NCI-H226 (cell line): ENCODE measurements around the gene UNC5C.

ENCODE experiments used
- DNase-seq: peaks from one replicate; pipeline ENCODE4 v3.0.0-alpha.2; 2015

Gene UNC5C

DNA sequence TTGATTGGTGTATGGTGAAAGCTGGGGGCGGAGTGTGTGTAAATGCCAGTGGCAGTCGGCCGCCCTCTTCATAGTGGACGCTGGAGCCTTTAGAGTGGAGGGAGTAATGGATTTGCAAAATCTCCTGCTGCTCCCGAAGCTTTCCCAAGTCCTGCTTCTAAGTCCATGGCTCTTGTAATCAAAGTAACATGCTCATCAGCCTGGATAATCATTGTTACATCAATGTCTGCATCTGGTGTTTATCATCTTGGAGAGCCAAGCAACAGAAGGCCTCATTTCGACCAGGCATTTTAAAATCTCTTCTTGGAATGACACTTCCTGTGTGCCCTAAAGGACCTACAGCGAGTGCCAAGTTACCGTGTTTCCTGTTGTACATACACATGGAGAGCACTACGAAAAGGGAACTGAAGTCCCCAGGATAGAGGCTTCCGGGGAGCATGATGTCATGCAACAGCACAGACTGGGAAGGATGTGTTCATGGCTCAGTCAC lies 32.2 kb downstream of the UNC5C start:
- DNase-seq, result no peak

DNA sequence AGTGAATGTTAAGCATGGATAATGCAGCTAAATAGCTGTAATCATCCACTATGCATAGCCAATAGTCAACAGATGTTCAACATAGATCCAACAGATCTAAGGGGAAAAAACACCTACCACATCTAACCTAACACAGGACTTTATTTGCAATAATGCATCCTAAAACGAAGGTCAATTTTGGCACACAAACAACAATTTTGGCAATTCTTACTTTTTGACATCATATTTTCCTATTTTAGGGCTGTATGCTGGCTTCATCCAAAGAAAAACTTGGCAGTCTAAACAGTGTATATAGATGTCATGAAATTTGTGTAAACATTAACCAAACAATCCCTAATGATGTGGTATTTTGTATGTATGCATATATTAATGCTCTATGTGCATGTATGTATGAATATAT lies 33.2 kb downstream of the UNC5C start:
- DNase-seq, result no peak

DNA sequence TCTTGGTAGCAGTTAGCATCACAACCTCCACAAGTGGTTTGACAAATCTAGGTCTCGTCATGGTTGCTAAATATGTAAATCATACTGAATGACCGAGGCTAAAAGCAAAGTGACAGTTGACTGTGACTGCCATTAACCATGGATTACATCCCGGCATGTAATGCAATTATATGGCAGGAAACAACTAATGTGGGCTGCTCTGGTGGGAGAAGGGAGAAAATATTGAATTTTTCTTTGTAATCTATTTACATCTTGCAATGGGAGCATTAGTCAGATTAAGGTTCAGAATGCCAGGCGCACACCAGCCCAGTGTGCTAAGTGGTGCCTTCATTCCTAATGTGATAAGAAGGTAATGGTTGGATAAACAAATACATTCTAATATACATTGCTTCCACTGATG lies 35.8 kb downstream of the UNC5C start:
- DNase-seq, result no peak

DNA sequence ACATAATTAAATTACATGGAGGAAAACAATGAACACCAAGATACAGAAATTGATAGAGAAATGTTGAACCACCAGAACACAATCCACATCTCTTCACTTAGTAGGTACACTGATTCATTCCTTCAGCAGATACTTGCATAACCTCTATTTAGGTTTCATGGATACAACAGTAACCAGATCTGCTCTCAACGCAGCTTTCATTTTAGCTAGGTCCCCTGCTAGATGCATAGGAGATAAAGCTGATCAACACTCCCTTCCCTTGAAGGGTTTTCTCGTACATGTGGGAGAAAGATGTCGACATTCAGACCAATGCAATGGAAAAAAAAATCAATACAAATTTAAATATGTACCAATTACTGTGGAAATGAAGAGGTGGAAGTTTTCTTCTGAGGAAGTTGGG lies 37.3 kb downstream of the UNC5C start:
- DNase-seq, result no peak

DNA sequence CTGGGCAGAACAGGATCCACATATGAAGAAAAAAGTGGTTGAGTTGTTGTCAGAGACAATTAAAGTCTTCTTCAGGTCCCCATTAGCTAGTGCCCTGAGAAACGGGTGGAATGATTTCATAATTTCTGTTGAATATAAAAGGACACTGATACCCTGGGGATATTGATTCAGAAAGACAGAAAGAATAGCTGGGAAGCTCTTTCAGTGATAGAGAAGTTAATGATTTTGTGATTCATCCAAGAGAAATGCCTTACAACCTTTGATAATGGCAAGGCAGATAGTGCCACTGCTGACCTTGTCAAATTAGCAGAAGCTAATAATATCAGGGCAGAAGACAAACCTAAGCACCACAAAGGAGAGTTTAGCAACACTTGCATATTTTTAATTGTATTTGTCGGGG lies 37.9 kb downstream of the UNC5C start:
- DNase-seq, result no peak

DNA sequence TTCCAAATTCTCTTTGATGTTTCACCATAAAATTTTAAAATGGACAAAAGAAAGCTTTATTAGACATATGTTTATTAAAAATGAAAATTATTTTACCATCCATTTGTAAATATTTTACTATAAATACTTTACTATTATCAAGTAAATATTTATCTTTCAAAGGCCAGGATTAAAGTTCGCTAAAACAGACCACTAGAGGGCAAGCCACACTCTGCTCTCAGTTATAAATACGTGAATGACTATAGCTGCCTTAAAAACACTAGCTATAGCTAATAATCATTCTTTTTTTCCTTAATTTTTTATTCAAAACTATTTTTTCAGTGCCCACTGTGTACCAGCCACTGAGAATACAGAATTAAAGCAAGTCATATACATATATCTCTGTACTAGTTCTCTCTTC lies 38.6 kb downstream of the UNC5C start:
- DNase-seq, result no peak

DNA sequence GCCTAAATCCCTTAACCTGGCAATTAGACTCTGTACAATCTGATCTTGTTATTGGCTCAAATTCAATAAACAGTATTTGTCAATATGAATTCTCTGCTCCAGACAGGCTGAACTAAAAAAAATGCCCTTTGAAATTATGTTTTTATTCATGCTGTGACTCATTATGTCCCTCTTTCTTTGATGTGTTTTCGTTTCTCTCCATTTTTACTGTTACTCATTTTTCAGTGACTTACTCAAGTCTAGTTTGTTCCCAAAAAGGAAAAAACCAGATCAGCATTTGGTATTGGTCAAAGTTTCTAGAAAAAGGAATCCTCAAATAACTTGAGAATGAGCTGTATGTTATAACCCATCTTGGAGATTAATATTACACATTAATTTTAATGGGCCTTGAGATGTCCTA lies 40.4 kb downstream of the UNC5C start:
- DNase-seq, result no peak

DNA sequence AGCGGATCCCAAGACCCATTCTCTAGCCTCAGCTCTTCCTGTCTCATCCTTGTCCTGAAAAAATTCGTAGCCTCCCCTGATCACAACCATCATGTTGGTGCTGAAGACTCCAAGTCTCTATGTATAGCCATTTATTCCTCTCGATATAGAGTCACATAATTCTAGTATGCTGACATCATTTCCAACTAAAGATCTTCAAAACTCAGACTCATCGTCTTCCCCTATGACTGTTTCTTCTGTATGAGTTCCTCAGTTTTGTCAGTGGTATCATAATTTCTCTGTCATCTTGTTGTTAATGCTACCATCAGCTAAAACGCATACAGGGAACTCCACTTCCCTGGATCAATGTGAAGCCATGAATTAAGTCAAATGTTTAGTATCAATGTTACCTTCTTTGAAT lies 41.2 kb downstream of the UNC5C start:
- no peak for DNase-seq

DNA sequence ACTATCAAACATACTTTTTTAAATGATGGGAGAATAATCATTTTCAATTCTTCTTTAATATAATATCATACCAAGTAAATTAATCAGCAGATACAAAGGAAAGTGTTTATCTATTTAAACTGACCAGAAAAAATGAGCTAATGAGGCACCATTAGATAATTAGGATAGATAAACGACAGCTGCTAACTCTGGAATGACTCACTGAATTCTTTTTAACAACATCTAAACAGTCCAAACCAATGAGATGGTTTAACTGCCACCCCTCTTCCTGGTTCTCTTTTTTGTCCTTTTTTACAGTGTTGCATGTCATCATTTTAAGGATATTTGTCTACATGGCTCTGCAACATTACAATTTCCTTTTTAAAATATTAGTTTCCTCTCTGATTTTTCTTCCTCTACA lies 41.6 kb downstream of the UNC5C start:
- DNase-seq, result peak; percentile 16

DNA sequence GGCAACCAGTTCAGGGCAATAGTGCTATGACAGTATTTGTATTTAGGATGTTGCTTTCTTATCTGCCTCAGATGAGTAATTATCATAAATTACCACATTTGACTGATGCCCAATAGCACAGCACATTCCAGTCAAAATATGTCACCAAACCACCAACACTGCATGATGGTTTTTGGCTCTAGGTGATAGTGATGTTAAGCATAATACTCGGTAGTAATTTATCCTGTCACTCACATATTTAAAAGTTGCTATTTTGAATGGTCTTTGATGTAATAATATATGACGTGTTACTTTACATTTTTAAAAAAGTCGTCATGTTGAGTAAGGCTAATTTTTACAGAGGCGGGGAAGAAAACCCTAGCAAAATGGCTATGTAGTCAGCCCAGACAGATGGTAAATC lies 42.5 kb downstream of the UNC5C start:
- DNase-seq, result peak; percentile 79

DNA sequence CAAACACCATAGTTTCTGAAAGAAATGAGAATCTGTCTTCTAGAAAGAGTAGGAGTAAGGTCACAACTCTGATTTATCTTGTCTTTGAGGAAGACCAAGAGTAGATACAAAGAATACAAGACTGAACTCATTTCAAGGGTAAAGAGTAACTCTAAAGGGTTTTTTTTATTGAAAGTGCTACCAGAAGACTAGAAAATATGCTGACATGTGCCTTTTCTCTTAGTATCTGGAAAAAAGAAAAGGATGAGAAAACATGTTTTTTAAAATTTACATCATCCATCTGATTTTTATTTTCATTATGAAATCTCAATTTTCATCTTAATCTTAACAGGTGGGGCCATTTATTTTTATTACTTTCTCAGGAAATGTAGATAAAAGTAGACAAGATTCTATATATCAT lies 43.0 kb downstream of the UNC5C start:
- no peak for DNase-seq

DNA sequence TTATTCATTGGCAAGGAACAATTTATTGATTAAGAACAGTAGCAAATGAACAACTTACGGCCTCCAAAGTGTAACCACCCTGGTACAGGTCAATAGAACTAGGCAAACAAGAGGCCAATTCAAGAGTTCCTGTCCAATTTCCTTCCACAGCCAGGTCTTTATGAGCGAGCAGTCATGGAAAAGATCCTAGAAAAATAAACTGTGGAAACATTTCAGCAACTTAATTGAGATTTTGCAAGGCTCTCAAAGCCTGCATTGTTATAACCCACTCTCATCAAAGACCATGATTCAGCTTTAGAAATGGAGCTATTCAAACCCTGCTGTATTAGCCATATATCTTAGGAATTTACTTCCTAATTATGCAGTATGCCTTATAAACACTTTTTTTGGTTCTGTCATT lies 43.6 kb downstream of the UNC5C start:
- peak; percentile 24 for DNase-seq

DNA sequence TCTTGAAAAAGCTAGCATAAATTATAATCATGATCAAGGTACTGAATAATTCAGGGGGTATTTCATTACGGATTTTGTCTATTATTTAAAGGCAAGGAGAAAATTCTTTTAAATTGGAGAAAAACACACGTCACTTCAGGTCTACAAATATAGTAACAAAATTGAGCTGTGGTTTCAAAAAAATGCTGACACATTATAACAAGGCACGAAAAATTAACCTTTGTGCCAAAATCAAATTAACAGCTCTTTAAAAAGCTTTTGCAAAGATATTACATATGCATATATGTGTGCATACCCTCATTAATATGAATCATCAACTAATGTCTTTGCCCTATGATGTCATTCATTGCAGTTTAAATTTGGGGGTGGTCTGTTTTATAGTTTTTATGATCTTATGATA lies 44.3 kb downstream of the UNC5C start:
- DNase-seq, result no peak

DNA sequence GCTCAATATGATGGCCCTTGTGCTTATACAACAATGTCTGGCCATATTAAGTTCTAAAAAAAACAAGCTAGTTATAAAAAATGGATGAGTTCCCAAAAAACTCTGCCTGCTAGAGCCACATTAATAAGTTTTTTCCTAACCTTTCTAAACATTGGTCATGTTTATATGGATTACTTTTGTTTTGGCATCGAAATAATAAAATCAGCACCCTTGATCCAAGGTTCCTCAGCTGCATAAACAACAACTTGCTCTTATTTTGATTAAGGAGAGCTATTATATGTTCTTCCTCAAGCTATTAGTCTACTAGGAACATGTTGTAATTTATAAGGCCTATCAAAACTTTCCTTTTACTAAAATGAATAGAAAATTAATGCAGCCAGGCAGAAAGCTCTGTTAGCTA lies 48.4 kb downstream of the UNC5C start:
- no peak for DNase-seq

DNA sequence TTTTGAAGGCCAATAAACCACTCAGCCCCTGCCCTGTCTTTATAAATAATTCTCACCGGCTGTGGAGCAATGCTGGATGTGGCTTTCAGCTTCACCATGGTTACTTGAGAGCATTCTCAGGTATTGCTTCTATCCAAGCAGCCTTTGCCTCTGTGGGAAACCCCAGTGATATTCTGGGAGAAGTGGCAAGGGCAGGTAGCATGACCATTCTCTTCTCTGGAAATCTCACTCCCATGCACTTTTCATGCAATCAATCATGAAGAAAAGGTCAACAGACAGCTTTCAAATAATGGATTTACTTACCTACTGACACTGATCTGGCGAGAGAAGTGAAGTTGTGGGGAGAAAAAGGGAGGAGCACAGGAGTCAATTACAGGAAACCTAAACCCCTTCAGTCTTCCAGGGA lies 49.5 kb downstream of the UNC5C start:
- no peak for DNase-seq

DNA sequence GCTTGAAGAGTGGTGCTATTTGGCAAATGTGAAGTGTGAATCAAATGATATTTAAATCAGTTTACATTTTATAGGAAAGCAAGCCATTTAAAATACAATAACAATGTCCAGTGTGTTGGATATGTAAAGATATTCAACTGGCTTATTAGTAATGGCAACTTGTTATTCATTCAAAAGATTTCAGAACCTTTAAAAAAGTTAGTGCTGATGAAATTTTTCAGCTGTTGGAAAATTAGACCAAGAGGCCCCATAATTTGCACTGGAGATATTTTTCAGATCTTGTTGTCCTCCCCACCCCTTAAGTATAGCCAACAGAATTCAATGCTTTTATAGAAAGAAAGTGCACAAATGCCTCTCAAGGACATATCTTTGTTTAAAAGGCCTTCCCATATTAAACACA lies 54.6 kb downstream of the UNC5C start:
- no peak for DNase-seq

DNA sequence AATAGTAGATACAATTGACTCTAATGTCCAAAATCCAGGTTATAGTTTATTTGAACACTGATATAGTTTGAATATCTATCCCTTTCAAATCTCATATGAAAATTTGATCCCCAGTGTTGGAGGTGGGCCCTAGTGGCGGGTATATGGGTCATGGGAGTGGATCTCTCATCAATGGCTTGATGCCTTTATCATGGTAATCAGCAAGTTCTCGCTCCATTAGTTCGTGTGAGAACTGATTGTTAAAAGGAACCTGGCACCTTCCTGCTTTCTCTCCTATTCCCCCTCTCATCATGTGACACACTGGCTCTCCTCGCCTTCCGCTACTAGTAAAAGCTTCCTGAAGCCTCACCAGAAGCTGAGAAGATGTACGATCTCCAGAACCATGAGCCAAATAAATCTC lies 70.1 kb downstream of the UNC5C start:
- DNase-seq, result no peak

DNA sequence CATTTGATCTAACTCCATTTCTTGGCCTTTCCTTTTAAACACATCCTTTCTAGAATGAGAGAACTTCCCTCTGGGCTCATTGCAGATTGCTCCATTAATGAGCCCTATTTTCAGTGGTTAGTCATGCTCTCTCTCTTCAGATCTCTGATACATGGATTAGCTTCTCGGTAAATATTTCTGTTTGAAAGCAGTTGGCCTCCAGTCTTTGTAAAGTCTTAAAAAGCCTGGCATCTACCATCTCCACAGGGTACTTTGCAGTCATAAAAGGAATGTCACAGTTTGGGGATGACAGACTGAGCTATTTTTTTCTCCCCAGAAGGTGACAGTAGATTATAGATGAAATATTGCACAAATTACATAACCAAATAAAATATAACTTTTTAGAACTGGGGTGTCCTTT lies 72.7 kb downstream of the UNC5C start:
- no peak for DNase-seq

DNA sequence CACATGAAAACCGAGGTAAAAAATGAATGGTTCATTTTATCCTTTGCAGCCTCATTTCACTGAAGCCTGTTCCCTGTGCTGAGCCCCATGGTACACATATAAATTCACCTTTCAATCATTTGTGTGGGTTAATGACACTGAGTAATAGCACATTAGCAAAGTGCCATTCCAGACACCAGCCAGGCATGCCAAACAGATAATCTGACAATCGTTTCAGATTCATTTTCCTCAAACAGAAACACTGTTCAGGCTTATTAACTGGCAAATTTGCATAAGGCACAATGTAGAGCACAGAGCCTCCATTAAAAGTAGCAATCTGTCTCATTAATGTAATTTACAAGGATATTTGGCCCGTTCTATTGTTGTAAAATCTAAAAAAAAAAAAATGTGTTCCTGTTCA lies 76.2 kb downstream of the UNC5C start:
- no peak for DNase-seq

DNA sequence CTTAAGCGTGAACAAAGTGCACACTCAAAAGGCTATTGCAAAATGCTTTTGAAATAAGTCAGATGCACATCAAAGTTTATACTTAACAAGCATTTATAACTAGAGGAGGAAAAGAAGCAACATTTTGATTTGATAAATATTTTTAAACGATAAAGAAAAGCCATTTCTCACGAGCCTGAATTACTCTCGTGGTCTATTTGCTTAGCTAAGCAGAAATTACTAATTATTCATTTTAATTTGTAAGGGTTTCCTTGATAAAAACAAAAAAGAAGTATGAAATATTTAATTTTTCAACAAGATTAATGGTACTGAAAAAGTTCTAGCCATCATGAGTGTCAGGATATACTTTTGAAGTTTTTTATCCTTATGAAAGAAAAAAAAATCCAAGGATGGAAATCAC lies 78.2 kb downstream of the UNC5C start:
- DNase-seq, result no peak

DNA sequence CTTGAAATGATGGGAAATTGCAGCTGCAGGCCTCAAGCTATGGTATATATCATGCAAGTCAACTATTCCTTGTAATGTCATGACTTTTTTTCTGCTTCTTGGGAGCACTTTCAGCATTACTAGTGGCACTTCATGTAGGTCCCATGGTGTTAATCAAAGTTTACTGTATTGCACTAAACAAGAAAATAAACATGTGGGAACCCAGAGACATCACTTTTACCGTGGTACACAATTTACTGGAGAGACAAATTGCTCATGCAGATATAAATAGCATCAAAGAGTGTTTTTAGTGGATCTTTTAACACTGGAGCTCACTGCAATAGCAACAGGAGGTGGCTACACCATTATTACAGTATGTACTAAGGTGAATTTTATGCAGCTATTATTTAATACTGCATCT lies 79.2 kb downstream of the UNC5C start:
- DNase-seq, result no peak

DNA sequence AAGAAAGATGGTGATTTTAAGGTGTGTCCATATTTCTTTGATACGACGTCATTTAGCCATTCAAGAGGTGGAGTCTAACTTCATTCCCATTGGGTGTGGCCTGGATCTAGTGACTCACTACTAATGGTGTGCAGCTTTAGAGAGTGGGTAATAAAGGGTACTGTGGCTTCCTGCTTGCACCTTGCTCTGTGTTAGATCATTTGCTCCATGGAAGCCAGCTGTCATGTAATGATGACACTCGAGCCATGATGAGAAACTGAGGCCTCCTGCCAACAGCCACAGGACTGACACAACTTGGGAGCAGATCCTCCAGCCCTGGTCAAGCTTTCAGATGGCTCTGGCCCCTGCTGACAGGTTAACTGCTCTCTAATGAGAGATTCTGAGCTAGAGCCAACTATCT lies 82.0 kb downstream of the UNC5C start:
- no peak for DNase-seq

DNA sequence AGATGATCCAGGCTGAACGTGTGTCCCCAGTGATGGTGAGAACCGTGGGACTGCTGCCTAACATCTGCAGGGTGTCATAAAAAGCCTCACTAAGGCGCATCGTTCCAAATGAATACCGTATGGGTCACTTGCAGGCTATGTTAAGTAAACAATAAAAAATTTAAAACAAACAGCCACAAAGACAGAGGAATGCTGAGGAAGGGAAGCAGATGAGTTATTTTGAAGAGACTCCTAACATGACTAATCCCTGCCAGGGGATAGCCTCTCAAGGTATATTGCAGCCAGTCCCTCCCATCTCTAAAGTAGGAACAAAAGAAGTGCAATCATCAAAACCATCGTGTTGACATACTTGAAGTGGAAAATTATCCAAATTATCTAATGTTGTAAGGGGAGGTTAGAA lies 83.8 kb downstream of the UNC5C start:
- DNase-seq, result no peak

DNA sequence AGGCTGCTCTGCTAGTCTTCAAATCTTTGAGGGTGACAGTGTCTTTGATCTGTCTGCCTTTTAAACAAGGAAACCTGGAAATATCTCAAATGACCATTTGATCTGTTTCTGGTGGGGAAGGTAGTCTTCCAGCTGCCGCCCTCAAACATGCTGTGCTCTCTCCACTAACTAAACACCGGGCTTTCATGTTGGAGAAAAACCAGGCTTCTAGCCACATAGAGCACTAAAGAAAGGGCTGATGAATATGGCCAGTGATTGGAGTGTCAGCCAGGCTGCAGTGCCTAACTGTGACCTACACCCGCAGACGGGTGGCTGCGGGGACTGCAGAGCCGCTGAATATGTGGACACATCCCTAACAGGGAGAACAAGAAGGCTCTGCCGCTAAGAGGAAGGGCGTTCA lies 85.9 kb downstream of the UNC5C start:
- no peak for DNase-seq

DNA sequence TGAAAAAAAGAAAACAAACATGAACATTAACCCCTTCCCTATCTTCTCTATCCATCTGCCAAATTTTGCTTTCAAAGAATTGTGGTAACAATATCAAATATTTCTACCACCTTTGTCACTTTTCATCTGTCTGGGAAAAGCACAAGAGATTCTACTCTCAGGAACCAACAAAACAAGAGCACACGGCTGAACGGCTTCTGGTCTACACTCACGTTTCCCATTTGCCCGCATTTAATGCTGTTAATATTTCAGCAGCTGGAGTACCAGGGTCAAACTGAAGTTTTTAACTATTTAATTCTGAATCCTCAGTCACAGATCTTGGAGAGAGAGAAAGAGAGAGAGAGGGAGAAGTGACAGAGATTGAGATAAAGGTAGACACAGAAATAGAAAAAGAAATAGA lies 91.4 kb downstream of the UNC5C start:
- DNase-seq, result no peak

DNA sequence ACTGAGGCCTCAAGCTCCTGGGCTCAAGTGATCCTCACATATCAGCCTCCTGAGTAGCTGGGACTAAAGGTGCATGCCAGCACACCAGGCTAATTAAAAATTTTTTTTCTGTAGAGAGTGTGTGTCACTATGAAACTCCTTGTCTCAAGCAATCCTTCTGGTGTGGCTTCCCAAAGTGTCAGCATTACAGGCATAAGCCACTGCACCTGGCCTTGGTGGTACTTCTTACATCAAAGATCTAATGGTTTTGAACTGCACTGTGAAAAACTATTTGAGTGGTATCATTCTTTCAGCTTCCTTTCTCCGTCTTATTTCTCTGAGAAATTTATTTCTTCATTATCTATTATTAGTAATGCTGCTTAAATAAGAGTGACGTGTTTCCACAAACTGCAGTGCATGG lies 98.5 kb downstream of the UNC5C start:
- DNase-seq, result no peak
